Mesenchymal stem cell (in vitro differentiated cells and primary cell): Measurements from ENCODE around the gene MYL2.

Source experiments
- DNase-seq: peaks from one replicate; pipeline ENCODE4 v3.0.0-alpha.2; 2013
- H2AFZ ChIP-seq: one replicate; pipeline ENCODE4 v1.6.1; 2013; ENCODE audit warnings: low read depth, mild to moderate bottlenecking, control low read depth, inconsistent platforms, low read length, moderate library complexity
- H2AK5ac ChIP-seq: 2 replicates; pipeline ENCODE4 v1.6.1; 2013; ENCODE audit warnings: low read length, moderate library complexity, mild to moderate bottlenecking, inconsistent platforms; ENCODE audit not compliant: severe bottlenecking
- H2BK120ac ChIP-seq: one replicate; pipeline ENCODE4 v1.6.1; 2013; ENCODE audit warnings: low read depth, mild to moderate bottlenecking, inconsistent platforms, low read length, moderate library complexity
- H2BK12ac ChIP-seq, 2 experiments: one replicate each; pipeline ENCODE4 v1.6.1; 2013; ENCODE audit warnings: inconsistent platforms in 2 of 2, low read length in 2 of 2, mild to moderate bottlenecking in 2 of 2, moderate library complexity in 2 of 2, control low read depth in 1 of 2
- H2BK15ac ChIP-seq: one replicate; pipeline ENCODE4 v1.6.1; 2013; ENCODE audit warnings: mild to moderate bottlenecking, low read depth, inconsistent platforms; ENCODE audit not compliant: poor library complexity, severe bottlenecking
- H2BK5ac ChIP-seq: 2 replicates; pipeline ENCODE4 v1.6.1; 2013; ENCODE audit warnings: low read depth, mild to moderate bottlenecking, low read length, control low read depth, inconsistent platforms; ENCODE audit not compliant: poor library complexity, severe bottlenecking
- H3K14ac ChIP-seq, 2 experiments: one replicate each; pipeline ENCODE4 v1.6.1; 2013; ENCODE audit warnings: inconsistent platforms in 2 of 2, low read length in 2 of 2, control low read depth in 1 of 2, mild to moderate bottlenecking in 1 of 2, moderate library complexity in 1 of 2
- H3K18ac ChIP-seq, 2 experiments: one replicate each; pipeline ENCODE4 v1.6.1; 2013; ENCODE audit warnings: inconsistent platforms in 2 of 2, low read length in 2 of 2, control low read depth in 1 of 2, low read depth in 1 of 2, mild to moderate bottlenecking in 1 of 2
- H3K23ac ChIP-seq, 2 experiments: one replicate each; pipeline ENCODE4 v1.6.1; 2013; ENCODE audit warnings: inconsistent platforms in 2 of 2, low read length in 2 of 2, mild to moderate bottlenecking in 2 of 2, moderate library complexity in 2 of 2, control low read depth in 1 of 2
- H3K27ac ChIP-seq: 2 replicates; pipeline ENCODE4 v1.5.1; 2013; ENCODE audit warnings: mild to moderate bottlenecking, moderate library complexity, low read length, control low read depth, inconsistent platforms; ENCODE audit not compliant: poor library complexity, severe bottlenecking
- H3K27me3 ChIP-seq, 2 experiments: 2 replicates each; pipeline versions ENCODE4 v1.6.1 to v1.7.0; 2013; ENCODE audit warnings: low read length in 2 of 2, mild to moderate bottlenecking in 2 of 2, moderate library complexity in 2 of 2, control low read depth in 1 of 2, inconsistent platforms in 1 of 2; ENCODE audit not compliant: control insufficient read depth in 1 of 2, insufficient read depth in 1 of 2
- H3K36me3 ChIP-seq, 2 experiments: 2 replicates each; pipeline versions ENCODE4 v1.6.1 to v1.7.0; 2013; ENCODE audit warnings: low read length in 2 of 2, control low read depth in 1 of 2, inconsistent platforms in 1 of 2, low read depth in 1 of 2, mild to moderate bottlenecking in 1 of 2; ENCODE audit not compliant: insufficient read depth in 2 of 2, control insufficient read depth in 1 of 2
- H3K4ac ChIP-seq, 2 experiments: one replicate each; pipeline ENCODE4 v1.6.1; 2013; ENCODE audit warnings: inconsistent platforms in 2 of 2, low read length in 2 of 2, mild to moderate bottlenecking in 2 of 2, moderate library complexity in 2 of 2, control low read depth in 1 of 2, low read depth in 1 of 2
- H3K4me1 ChIP-seq: 2 replicates; pipeline ENCODE4 v1.6.1; 2013; ENCODE audit warnings: low read depth, low read length, control low read depth; ENCODE audit not compliant: control insufficient read depth, insufficient read depth
- H3K4me2 ChIP-seq: 2 replicates; pipeline ENCODE4 v1.6.1; 2013; ENCODE audit warnings: low read length, mild to moderate bottlenecking, inconsistent platforms; ENCODE audit not compliant: poor library complexity, severe bottlenecking
- H3K4me3 ChIP-seq, 2 experiments: 2 replicates each; pipeline versions ENCODE4 v1.5.1 to v1.7.0; 2013; ENCODE audit warnings: low read length in 2 of 2, mild to moderate bottlenecking in 2 of 2, control low read depth in 1 of 2, low read depth in 1 of 2; ENCODE audit not compliant: insufficient read depth in 1 of 2
- H3K79me1 ChIP-seq: replicated peaks from 2 replicates; pipeline ENCODE4 v1.6.1; 2013; ENCODE audit warnings: mild to moderate bottlenecking, control low read depth, low read length, inconsistent platforms; ENCODE audit not compliant: poor library complexity, severe bottlenecking
- H3K9ac ChIP-seq: 2 replicates; pipeline ENCODE4 v1.7.0; 2013; ENCODE audit warnings: mild to moderate bottlenecking, low read length, moderate library complexity
- H3K9me3 ChIP-seq: 2 replicates; pipeline ENCODE4 v1.7.0; 2013; ENCODE audit warnings: mild to moderate bottlenecking, low read length; ENCODE audit not compliant: control insufficient read depth
- H4K8ac ChIP-seq: one replicate; pipeline ENCODE4 v1.6.1; 2013; ENCODE audit warnings: inconsistent platforms, mild to moderate bottlenecking, low read length, moderate library complexity
- H4K91ac ChIP-seq: one replicate; pipeline ENCODE4 v1.6.1; 2013; ENCODE audit warnings: mild to moderate bottlenecking, low read length, inconsistent platforms
- WGBS: methylation state at CpG from one replicate; pipeline ENCODE4 v1.1.7; 2013; ENCODE audit warnings: mixed read lengths; 5-methylcytosine and 5-hydroxymethylcytosine counted together

Gene MYL2

DNA sequence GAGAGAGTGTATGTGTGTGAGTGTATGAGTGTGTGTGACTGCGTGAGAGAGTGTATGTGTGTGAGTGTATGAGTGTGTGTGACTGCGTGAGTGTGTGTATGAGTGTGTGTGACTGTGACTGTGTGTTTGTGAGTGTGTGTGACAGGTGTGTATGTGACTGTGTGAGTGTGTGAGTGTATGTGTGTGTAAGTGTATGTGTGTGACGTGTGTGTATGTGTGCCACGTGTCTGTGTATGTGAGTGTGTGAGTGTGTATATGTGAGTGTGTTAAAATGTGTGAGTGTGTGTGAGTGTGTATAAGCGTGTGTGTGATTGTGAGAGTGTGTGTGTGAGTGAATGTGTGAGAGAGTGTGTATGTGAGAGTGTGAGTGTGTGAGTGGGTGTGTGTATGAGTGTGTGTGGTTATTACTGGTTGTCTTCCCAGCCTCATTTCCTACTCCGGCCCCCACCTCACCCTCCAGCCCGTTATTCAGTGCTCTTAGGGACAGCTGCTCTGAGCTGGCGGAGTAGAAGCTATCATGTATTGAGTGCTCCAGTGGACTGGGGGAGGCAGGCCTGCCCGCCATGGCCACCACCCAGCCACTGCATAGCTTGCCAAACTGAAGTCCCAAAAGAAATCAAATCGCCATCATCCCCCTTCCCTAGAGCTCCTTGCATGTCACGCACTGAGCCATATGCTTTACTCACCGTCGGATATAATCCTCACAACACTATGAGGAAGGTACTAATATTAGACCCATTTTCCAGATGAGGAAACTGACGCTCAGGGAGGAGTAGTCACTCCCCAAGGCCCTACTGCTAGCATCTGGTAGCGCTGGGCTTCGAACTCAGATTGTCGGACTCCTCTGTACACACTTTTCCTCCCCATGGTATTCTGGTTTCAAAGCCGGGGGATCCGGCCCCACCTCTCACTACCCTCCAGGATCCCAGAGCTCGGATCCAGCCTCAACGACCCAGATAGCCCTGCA is 10.3 kb upstream of the MYL2 start:
- WGBS: 93% methylated on average over 21 of the region's 21 CpGs
- H2AFZ ChIP-seq: no peak overlapping the region
- peaks cover 10 to 66% of the 10 kb centered on the region in 2 experiments for H3K27me3 ChIP-seq
- no peak overlapping the region for H3K27ac ChIP-seq
- H4K91ac ChIP-seq: no peak overlapping the region
- no peaks in the 10 kb centered on the region for H3K36me3 ChIP-seq
- H4K8ac ChIP-seq: no peak overlapping the region
- H3K9me3 ChIP-seq: no peaks in the 10 kb centered on the region
- H3K14ac ChIP-seq: no peak overlapping the region
- H2BK15ac ChIP-seq: no peak overlapping the region
- DNase-seq: no peak
- H2BK120ac ChIP-seq: no peak overlapping the region
- no peak overlapping the region for H2BK12ac ChIP-seq
- no peak overlapping the region for H3K9ac ChIP-seq
- H3K4me3 ChIP-seq: no peak overlapping the region
- H3K4me1 ChIP-seq: peaks cover 2% of the 10 kb centered on the region
- no peak overlapping the region for H3K4ac ChIP-seq
- no peak overlapping the region for H2AK5ac ChIP-seq
- no peak overlapping the region for H2BK5ac ChIP-seq
- no peak overlapping the region for H3K18ac ChIP-seq
- no peak overlapping the region for H3K23ac ChIP-seq
- H3K4me2 ChIP-seq: no peak overlapping the region
- no peaks in the 10 kb centered on the region for H3K79me1 ChIP-seq

DNA sequence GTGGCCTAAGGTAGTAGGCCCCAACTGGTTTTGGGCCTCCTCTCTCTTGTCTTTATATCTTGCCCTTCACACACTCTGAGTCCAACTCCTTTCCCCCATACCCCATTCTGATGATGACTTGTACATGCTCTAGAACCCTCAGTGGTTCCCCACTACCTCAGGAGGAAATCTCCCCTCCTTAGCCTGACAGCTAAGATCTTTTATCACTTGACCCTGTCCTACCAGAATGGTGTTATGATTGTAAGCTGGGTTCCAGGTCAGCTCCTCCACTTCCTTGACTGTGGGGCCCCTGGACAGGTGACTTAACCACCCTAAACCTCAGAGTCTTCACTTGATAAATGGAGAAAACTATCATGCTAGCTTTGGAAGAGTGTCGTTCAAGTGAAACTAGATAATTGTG is 9.4 kb upstream of the MYL2 start:
- Histone ChIP-seq H2AK5ac (no peak overlapping the region), H3K4ac (no peak overlapping the region), H2AFZ (no peak overlapping the region), H2BK12ac (no peak overlapping the region), H3K9me3 (no peaks in the 10 kb centered on the region), H3K4me2 (no peak overlapping the region), H2BK15ac (no peak overlapping the region), H3K36me3 (no peaks in the 10 kb centered on the region), H3K27me3 (peaks cover 10 to 66% of the 10 kb centered on the region in 2 experiments), H4K8ac (no peak overlapping the region), H4K91ac (no peak overlapping the region), H3K4me3 (no peak overlapping the region), H2BK5ac (no peak overlapping the region), H3K27ac (no peak overlapping the region), H3K18ac (no peak overlapping the region), H3K9ac (no peak overlapping the region), H3K4me1 (peaks cover 2% of the 10 kb centered on the region), H3K79me1 (no peaks in the 10 kb centered on the region), H2BK120ac (no peak overlapping the region), H3K14ac (no peak overlapping the region), H3K23ac (no peak overlapping the region)
- WGBS: 100% methylated on average over 1 of the region's 1 CpG
- no peak for DNase-seq

DNA sequence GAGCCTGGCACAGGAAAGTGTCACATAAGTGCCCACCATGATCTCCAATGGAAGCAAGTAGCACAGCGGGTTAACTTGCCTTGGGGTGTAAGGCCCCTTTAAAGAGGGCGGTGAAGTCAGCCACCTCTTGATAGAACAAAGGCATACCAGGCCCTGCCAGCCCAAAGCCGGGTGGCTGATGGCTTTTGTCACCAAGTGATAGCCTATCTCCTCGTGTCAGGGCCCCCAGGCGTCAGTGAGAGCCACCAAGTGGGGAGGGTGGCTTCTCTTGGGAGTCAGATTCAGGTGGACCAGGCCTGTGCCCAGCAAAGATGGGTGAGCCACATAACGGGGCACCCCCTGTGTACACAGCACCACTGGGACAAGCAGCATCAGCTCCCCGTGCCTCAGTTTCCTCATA is 8.3 kb upstream of the MYL2 start:
- no peak for DNase-seq
- H2BK12ac ChIP-seq: no peak overlapping the region
- no peak overlapping the region for H3K9ac ChIP-seq
- no peak overlapping the region for H2AK5ac ChIP-seq
- no peak overlapping the region for H4K91ac ChIP-seq
- H4K8ac ChIP-seq: no peak overlapping the region
- no peak overlapping the region for H2BK120ac ChIP-seq
- H3K4me3 ChIP-seq: no peak overlapping the region
- H2BK15ac ChIP-seq: no peak overlapping the region
- H3K18ac ChIP-seq: no peak overlapping the region
- no peaks in the 10 kb centered on the region for H3K36me3 ChIP-seq
- no peak overlapping the region for H2AFZ ChIP-seq
- H3K27ac ChIP-seq: no peak overlapping the region
- H3K9me3 ChIP-seq: no peaks in the 10 kb centered on the region
- H3K23ac ChIP-seq: no peak overlapping the region
- H3K4ac ChIP-seq: no peak overlapping the region
- H3K4me2 ChIP-seq: no peak overlapping the region
- H3K14ac ChIP-seq: no peak overlapping the region
- peaks cover 2% of the 10 kb centered on the region for H3K4me1 ChIP-seq
- H2BK5ac ChIP-seq: no peak overlapping the region
- no peaks in the 10 kb centered on the region for H3K79me1 ChIP-seq
- peaks cover 7 to 66% of the 10 kb centered on the region in 2 experiments for H3K27me3 ChIP-seq
- WGBS: 61% methylated on average over 7 of the region's 7 CpGs

DNA sequence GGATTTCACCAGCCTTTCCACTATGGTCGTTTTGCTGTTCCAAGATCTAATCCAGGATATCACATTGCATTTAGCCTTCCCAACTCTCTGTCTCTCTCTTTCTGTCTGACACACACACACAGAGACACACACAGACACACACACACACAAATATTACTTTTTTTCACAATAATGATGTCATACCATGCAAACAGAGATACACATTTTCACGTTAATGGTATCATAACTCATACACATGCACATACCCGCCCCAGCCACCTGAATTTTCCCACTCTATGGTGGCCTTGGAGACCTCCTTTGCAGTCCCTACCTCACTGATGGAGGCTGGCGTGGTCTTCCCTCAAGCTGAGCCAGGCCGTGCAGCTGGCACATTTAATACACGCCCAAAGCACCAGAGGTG is 7.2 kb upstream of the MYL2 start:
- H2BK15ac ChIP-seq: peak overlapping the region; percentile 18
- H3K23ac ChIP-seq: no peak overlapping the region
- no peak for DNase-seq
- no peak overlapping the region for H4K91ac ChIP-seq
- peaks cover 7 to 68% of the 10 kb centered on the region in 2 experiments for H3K27me3 ChIP-seq
- no peak overlapping the region for H2AK5ac ChIP-seq
- H3K9ac ChIP-seq: no peak overlapping the region
- no peak overlapping the region for H3K4me3 ChIP-seq
- no peak overlapping the region for H4K8ac ChIP-seq
- H2BK120ac ChIP-seq: no peak overlapping the region
- no peak overlapping the region for H2BK5ac ChIP-seq
- H3K14ac ChIP-seq: no peak overlapping the region
- peaks cover 5% of the 10 kb centered on the region for H3K4me1 ChIP-seq
- no peak overlapping the region for H2BK12ac ChIP-seq
- H3K27ac ChIP-seq: no peak overlapping the region
- H2AFZ ChIP-seq: no peak overlapping the region
- H3K4me2 ChIP-seq: no peak overlapping the region
- no peak overlapping the region for H3K4ac ChIP-seq
- H3K79me1 ChIP-seq: no peaks in the 10 kb centered on the region
- no peaks in the 10 kb centered on the region for H3K36me3 ChIP-seq
- H3K9me3 ChIP-seq: no peaks in the 10 kb centered on the region
- H3K18ac ChIP-seq: no peak overlapping the region
- WGBS: 80% methylated on average over 4 of the region's 6 CpGs
